ENCODE measurements around the gene PRKRA.

Gene PRKRA

GRCh38 chr2:178409261-178409660 is 41.7 kb downstream of the PRKRA start:
- no peak overlapping the region for H3K4me3 ChIP-seq (ENCODE audit: low read depth, low read length)
- H3K27me3 ChIP-seq (ENCODE audit: control insufficient read depth, insufficient read depth, low read length): no peaks in the 10 kb centered on the region
- no peak overlapping the region for H3K9ac ChIP-seq (ENCODE audit: low read depth, low read length)
- no peaks in the 10 kb centered on the region for H3K9me3 ChIP-seq (ENCODE audit: control insufficient read depth, insufficient read depth, low read length)
- no peaks in the 10 kb centered on the region for H3K36me3 ChIP-seq (ENCODE audit: control insufficient read depth, insufficient read depth, low read length)
- H3K4me1 ChIP-seq (ENCODE audit: control insufficient read depth, insufficient read depth, low read length): peaks cover under 1% of the 10 kb centered on the region

- peaks cover 6% of the 10 kb centered on the region for H3K4me1 ChIP-seq (ENCODE audit: control insufficient read depth, insufficient read depth, low read length)
- no peak overlapping the region for H3K9ac ChIP-seq (ENCODE audit: low read depth, low read length)
- H3K27me3 ChIP-seq (ENCODE audit: control insufficient read depth, insufficient read depth, low read length): no peaks in the 10 kb centered on the region
- H3K4me3 ChIP-seq (ENCODE audit: low read depth, low read length): no peak overlapping the region
- H3K36me3 ChIP-seq (ENCODE audit: control insufficient read depth, insufficient read depth, low read length): no peaks in the 10 kb centered on the region
- no peaks in the 10 kb centered on the region for H3K9me3 ChIP-seq (ENCODE audit: control insufficient read depth, insufficient read depth, low read length)
Observed at GRCh38 chr2:178404368-178404767, 46.6 kb downstream of the PRKRA start.

- no peaks in the 10 kb centered on the region for H3K9me3 ChIP-seq (ENCODE audit: control insufficient read depth, insufficient read depth, low read length)
- peaks cover 6% of the 10 kb centered on the region for H3K4me1 ChIP-seq (ENCODE audit: control insufficient read depth, insufficient read depth, low read length)
- H3K4me3 ChIP-seq (ENCODE audit: low read depth, low read length): no peak overlapping the region
- H3K36me3 ChIP-seq (ENCODE audit: control insufficient read depth, insufficient read depth, low read length): no peaks in the 10 kb centered on the region
- H3K9ac ChIP-seq (ENCODE audit: low read depth, low read length): no peak overlapping the region
- H3K27me3 ChIP-seq (ENCODE audit: control insufficient read depth, insufficient read depth, low read length): no peaks in the 10 kb centered on the region
Observed at GRCh38 chr2:178403671-178404306, 47.2 kb downstream of the PRKRA start.

GRCh38 chr2:178401994-178402437 is 49.0 kb downstream of the PRKRA start:
- Histone ChIP-seq H3K9ac (ENCODE audit: low read depth, low read length) (no peak overlapping the region), H3K4me3 (ENCODE audit: low read depth, low read length) (no peak overlapping the region), H3K9me3 (ENCODE audit: control insufficient read depth, insufficient read depth, low read length) (no peaks in the 10 kb centered on the region), H3K4me1 (ENCODE audit: control insufficient read depth, insufficient read depth, low read length) (peaks cover 6% of the 10 kb centered on the region), H3K36me3 (ENCODE audit: control insufficient read depth, insufficient read depth, low read length) (no peaks in the 10 kb centered on the region), H3K27me3 (ENCODE audit: control insufficient read depth, insufficient read depth, low read length) (no peaks in the 10 kb centered on the region)

- no peak overlapping the region for H3K9ac ChIP-seq (ENCODE audit: low read depth, low read length)
- H3K9me3 ChIP-seq (ENCODE audit: control insufficient read depth, insufficient read depth, low read length): no peaks in the 10 kb centered on the region
- no peaks in the 10 kb centered on the region for H3K36me3 ChIP-seq (ENCODE audit: control insufficient read depth, insufficient read depth, low read length)
- H3K4me1 ChIP-seq (ENCODE audit: control insufficient read depth, insufficient read depth, low read length): no peaks in the 10 kb centered on the region
- no peaks in the 10 kb centered on the region for H3K27me3 ChIP-seq (ENCODE audit: control insufficient read depth, insufficient read depth, low read length)
- no peak overlapping the region for H3K4me3 ChIP-seq (ENCODE audit: low read depth, low read length)
Observed at GRCh38 chr2:178397002-178397605, 53.9 kb downstream of the PRKRA start.

GRCh38 chr2:178395941-178396570 is 54.9 kb downstream of the PRKRA start:
- Histone ChIP-seq H3K9me3 (ENCODE audit: control insufficient read depth, insufficient read depth, low read length) (no peaks in the 10 kb centered on the region), H3K36me3 (ENCODE audit: control insufficient read depth, insufficient read depth, low read length) (no peaks in the 10 kb centered on the region), H3K27me3 (ENCODE audit: control insufficient read depth, insufficient read depth, low read length) (no peaks in the 10 kb centered on the region), H3K9ac (ENCODE audit: low read depth, low read length) (no peak overlapping the region), H3K4me3 (ENCODE audit: low read depth, low read length) (no peak overlapping the region), H3K4me1 (ENCODE audit: control insufficient read depth, insufficient read depth, low read length) (no peaks in the 10 kb centered on the region)

- no peak overlapping the region for H3K4me3 ChIP-seq (ENCODE audit: low read depth, low read length)
- no peak overlapping the region for H3K9ac ChIP-seq (ENCODE audit: low read depth, low read length)
- no peaks in the 10 kb centered on the region for H3K9me3 ChIP-seq (ENCODE audit: control insufficient read depth, insufficient read depth, low read length)
- H3K27me3 ChIP-seq (ENCODE audit: control insufficient read depth, insufficient read depth, low read length): no peaks in the 10 kb centered on the region
- no peaks in the 10 kb centered on the region for H3K4me1 ChIP-seq (ENCODE audit: control insufficient read depth, insufficient read depth, low read length)
- no peaks in the 10 kb centered on the region for H3K36me3 ChIP-seq (ENCODE audit: control insufficient read depth, insufficient read depth, low read length)
Observed at GRCh38 chr2:178395295-178395694, 55.7 kb downstream of the PRKRA start.

- no peaks in the 10 kb centered on the region for H3K9me3 ChIP-seq (ENCODE audit: control insufficient read depth, insufficient read depth, low read length)
- no peak overlapping the region for H3K9ac ChIP-seq (ENCODE audit: low read depth, low read length)
- no peaks in the 10 kb centered on the region for H3K36me3 ChIP-seq (ENCODE audit: control insufficient read depth, insufficient read depth, low read length)
- H3K4me1 ChIP-seq (ENCODE audit: control insufficient read depth, insufficient read depth, low read length): no peaks in the 10 kb centered on the region
- H3K27me3 ChIP-seq (ENCODE audit: control insufficient read depth, insufficient read depth, low read length): no peaks in the 10 kb centered on the region
- H3K4me3 ChIP-seq (ENCODE audit: low read depth, low read length): no peak overlapping the region
Observed at GRCh38 chr2:178394859-178395258, 56.1 kb downstream of the PRKRA start.

- H3K4me3 ChIP-seq (ENCODE audit: low read depth, low read length): no peak overlapping the region
- no peaks in the 10 kb centered on the region for H3K9me3 ChIP-seq (ENCODE audit: control insufficient read depth, insufficient read depth, low read length)
- no peak overlapping the region for H3K9ac ChIP-seq (ENCODE audit: low read depth, low read length)
- no peaks in the 10 kb centered on the region for H3K27me3 ChIP-seq (ENCODE audit: control insufficient read depth, insufficient read depth, low read length)
- H3K4me1 ChIP-seq (ENCODE audit: control insufficient read depth, insufficient read depth, low read length): no peaks in the 10 kb centered on the region
- H3K36me3 ChIP-seq (ENCODE audit: control insufficient read depth, insufficient read depth, low read length): no peaks in the 10 kb centered on the region
Observed at GRCh38 chr2:178392215-178392614, 58.8 kb downstream of the PRKRA start.

- Histone ChIP-seq H3K36me3 (ENCODE audit: control insufficient read depth, insufficient read depth, low read length) (no peaks in the 10 kb centered on the region), H3K9ac (ENCODE audit: low read depth, low read length) (no peak overlapping the region), H3K4me1 (ENCODE audit: control insufficient read depth, insufficient read depth, low read length) (no peaks in the 10 kb centered on the region), H3K4me3 (ENCODE audit: low read depth, low read length) (no peak overlapping the region), H3K27me3 (ENCODE audit: control insufficient read depth, insufficient read depth, low read length) (no peaks in the 10 kb centered on the region), H3K9me3 (ENCODE audit: control insufficient read depth, insufficient read depth, low read length) (no peaks in the 10 kb centered on the region)
Observed at GRCh38 chr2:178391701-178392100, 59.3 kb downstream of the PRKRA start.

- no peak overlapping the region for H3K4me3 ChIP-seq (ENCODE audit: low read depth, low read length)
- no peak overlapping the region for H3K9ac ChIP-seq (ENCODE audit: low read depth, low read length)
- no peaks in the 10 kb centered on the region for H3K4me1 ChIP-seq (ENCODE audit: control insufficient read depth, insufficient read depth, low read length)
- H3K27me3 ChIP-seq (ENCODE audit: control insufficient read depth, insufficient read depth, low read length): no peaks in the 10 kb centered on the region
- no peaks in the 10 kb centered on the region for H3K36me3 ChIP-seq (ENCODE audit: control insufficient read depth, insufficient read depth, low read length)
- H3K9me3 ChIP-seq (ENCODE audit: control insufficient read depth, insufficient read depth, low read length): no peaks in the 10 kb centered on the region
Observed at GRCh38 chr2:178388287-178388686, 62.7 kb downstream of the PRKRA start.

- no peaks in the 10 kb centered on the region for H3K27me3 ChIP-seq (ENCODE audit: control insufficient read depth, insufficient read depth, low read length)
- H3K9ac ChIP-seq (ENCODE audit: low read depth, low read length): no peak overlapping the region
- no peaks in the 10 kb centered on the region for H3K36me3 ChIP-seq (ENCODE audit: control insufficient read depth, insufficient read depth, low read length)
- no peaks in the 10 kb centered on the region for H3K9me3 ChIP-seq (ENCODE audit: control insufficient read depth, insufficient read depth, low read length)
- no peaks in the 10 kb centered on the region for H3K4me1 ChIP-seq (ENCODE audit: control insufficient read depth, insufficient read depth, low read length)
- H3K4me3 ChIP-seq (ENCODE audit: low read depth, low read length): no peak overlapping the region
Observed at GRCh38 chr2:178386986-178387597, 63.9 kb downstream of the PRKRA start.

Measured in iPS-15b (cell line).